H9 (cell line): ENCODE data around the gene FOXK1. TPM values are rescaled to one million over a fixed set of nuclear protein-coding genes. Genes with fewer than 3 reads are reported as not detected.

Experiments
- DNase-seq: peaks from one replicate; pipeline ENCODE4 v3.0.0-alpha.2; 2017
- H2AFZ ChIP-seq: one replicate; pipeline ENCODE4 v1.6.1; 2013; ENCODE audit warnings: mild to moderate bottlenecking, low read length, control low read depth, moderate library complexity
- H2AK5ac ChIP-seq: 2 replicates; pipeline ENCODE4 v1.6.1; 2013; ENCODE audit warnings: low read length, control low read depth, mixed read lengths; ENCODE audit not compliant: insufficient read length
- H2BK120ac ChIP-seq: one replicate; pipeline ENCODE4 v1.6.1; 2013; ENCODE audit warnings: low read depth, mild to moderate bottlenecking, low read length, control low read depth, inconsistent platforms; ENCODE audit not compliant: poor library complexity, severe bottlenecking
- H2BK12ac ChIP-seq: 2 replicates; pipeline ENCODE4 v1.6.1; 2013; ENCODE audit warnings: low read length, control low read depth, mixed read lengths, low read depth; ENCODE audit not compliant: insufficient read length
- H2BK15ac ChIP-seq: 2 replicates; pipeline ENCODE4 v1.6.1; 2013; ENCODE audit warnings: low read depth, low read length, control low read depth
- H2BK20ac ChIP-seq: one replicate; pipeline ENCODE4 v1.6.1; 2013; ENCODE audit warnings: low read depth, mild to moderate bottlenecking, low read length, control low read depth, inconsistent platforms; ENCODE audit not compliant: poor library complexity, severe bottlenecking
- H2BK5ac ChIP-seq: 2 replicates; pipeline ENCODE4 v1.6.1; 2013; ENCODE audit warnings: low read length, control low read depth, mixed read lengths; ENCODE audit not compliant: insufficient read length
- H3K14ac ChIP-seq: 2 replicates; pipeline ENCODE4 v1.6.1; 2013; ENCODE audit warnings: low read length, control low read depth; ENCODE audit not compliant: insufficient read depth
- H3K18ac ChIP-seq: 2 replicates; pipeline ENCODE4 v1.6.1; 2013; ENCODE audit warnings: low read depth, mild to moderate bottlenecking, mixed read lengths, low read length, control low read depth; ENCODE audit not compliant: insufficient read length
- H3K23ac ChIP-seq: 2 replicates; pipeline ENCODE4 v1.6.1; 2013; ENCODE audit warnings: low read length, control low read depth, mixed read lengths, low read depth; ENCODE audit not compliant: insufficient read length
- H3K23me2 ChIP-seq: 2 replicates; pipeline ENCODE4 v1.6.1; 2013; ENCODE audit warnings: low read depth, mild to moderate bottlenecking, mixed read lengths, low read length, control low read depth; ENCODE audit not compliant: insufficient read length, poor library complexity, severe bottlenecking
- H3K27ac ChIP-seq: 2 replicates; pipeline ENCODE4 v1.5.1; 2013; ENCODE audit warnings: low read length, control low read depth, mixed read lengths, low read depth; ENCODE audit not compliant: insufficient read length
- H3K27me3 ChIP-seq: 2 replicates; pipeline ENCODE4 v1.6.1; 2013; ENCODE audit warnings: low read length, control low read depth, inconsistent platforms; ENCODE audit not compliant: insufficient read depth
- H3K4ac ChIP-seq: 2 replicates; pipeline ENCODE4 v1.6.1; 2013; ENCODE audit warnings: low read depth, mild to moderate bottlenecking, control low read depth, inconsistent platforms, low read length, moderate library complexity
- H3K4me1 ChIP-seq: 2 replicates; pipeline ENCODE4 v1.6.1; 2013; ENCODE audit warnings: low read length, control low read depth, inconsistent platforms; ENCODE audit not compliant: insufficient read depth
- H3K4me2 ChIP-seq: 2 replicates; pipeline ENCODE4 v1.6.1; 2013; ENCODE audit warnings: low read length, control low read depth, mixed read lengths; ENCODE audit not compliant: insufficient read length, insufficient read depth
- H3K56ac ChIP-seq: 2 replicates; pipeline ENCODE4 v1.6.1; 2013; ENCODE audit warnings: low read depth, mild to moderate bottlenecking, mixed read lengths, low read length, control low read depth; ENCODE audit not compliant: insufficient read length
- H3K79me1 ChIP-seq: 2 replicates; pipeline ENCODE4 v1.6.1; 2013; ENCODE audit warnings: low read depth, mild to moderate bottlenecking, moderate library complexity, low read length, control low read depth, inconsistent platforms; ENCODE audit not compliant: insufficient read depth, poor library complexity, severe bottlenecking
- H3K79me2 ChIP-seq: 2 replicates; pipeline ENCODE4 v1.6.1; 2013; ENCODE audit warnings: low read length, control low read depth, inconsistent platforms; ENCODE audit not compliant: insufficient read depth
- H3K9ac ChIP-seq: 2 replicates; pipeline ENCODE4 v1.6.1; 2013; ENCODE audit warnings: low read length, control low read depth, mixed read lengths; ENCODE audit not compliant: insufficient read length; ENCODE audit errors: extremely low read depth
- H3K9me3 ChIP-seq: one replicate; pipeline ENCODE4 v1.6.1; 2013; ENCODE audit warnings: low read depth, low read length, inconsistent platforms; ENCODE audit not compliant: control insufficient read depth
- H3T11ph ChIP-seq: one replicate; pipeline ENCODE4 v1.6.1; 2013; ENCODE audit warnings: mild to moderate bottlenecking, low read length, control low read depth, inconsistent platforms
- H4K20me1 ChIP-seq: one replicate; pipeline ENCODE4 v1.6.1; 2013; ENCODE audit not compliant: control insufficient read depth, insufficient read length, insufficient read depth
- H4K5ac ChIP-seq: 2 replicates; pipeline ENCODE4 v1.6.1; 2013; ENCODE audit warnings: low read depth, mild to moderate bottlenecking, mixed read lengths, low read length, control low read depth; ENCODE audit not compliant: insufficient read length
- H4K8ac ChIP-seq: replicated peaks from 2 replicates; pipeline ENCODE4 v1.6.1; 2013; ENCODE audit warnings: low read length, control low read depth, mixed read lengths, low read depth; ENCODE audit not compliant: insufficient read length
- H4K91ac ChIP-seq: 2 replicates; pipeline ENCODE4 v1.6.1; 2013; ENCODE audit warnings: low read depth, mild to moderate bottlenecking, moderate library complexity, mixed read lengths, low read length, control low read depth; ENCODE audit not compliant: insufficient read length
- H3K27ac Mint-ChIP-seq, 3 experiments: 2 replicates in 2 of 3; 3 replicates in 1 of 3; pipeline ENCODE4 v1.8.0; 2020 to 2021; ENCODE audit warnings: mixed read lengths in 3 of 3, mild to moderate bottlenecking in 1 of 3, moderate library complexity in 1 of 3
- H3K27me3 Mint-ChIP-seq: 2 replicates; pipeline ENCODE4 v1.8.0; 2021; ENCODE audit warnings: low read depth, mild to moderate bottlenecking, moderate library complexity, mixed read lengths
- H3K36me3 Mint-ChIP-seq, 3 experiments: 2 replicates in 2 of 3; 3 replicates in 1 of 3; pipeline ENCODE4 v1.8.0; 2020 to 2021; ENCODE audit warnings: low read depth in 3 of 3, mixed read lengths in 3 of 3; ENCODE audit not compliant: insufficient read depth in 1 of 3
- H3K4me1 Mint-ChIP-seq, 2 experiments: 2 replicates each; pipeline ENCODE4 v1.8.0; 2020; ENCODE audit warnings: mixed read lengths in 2 of 2
- H3K4me3 Mint-ChIP-seq, 2 experiments: 2 replicates in 1 of 2; 3 replicates in 1 of 2; pipeline ENCODE4 v1.8.0; 2020 to 2021; ENCODE audit warnings: mild to moderate bottlenecking in 2 of 2, mixed read lengths in 2 of 2, moderate library complexity in 1 of 2
- H3K9me3 Mint-ChIP-seq, 2 experiments: 2 replicates in 1 of 2; 3 replicates in 1 of 2; pipeline ENCODE4 v1.8.0; 2020; ENCODE audit warnings: mild to moderate bottlenecking in 2 of 2, mixed read lengths in 2 of 2, moderate library complexity in 1 of 2
- WGBS: extraction: QIAGEN DNeasy Blood & Tissue Kit; methylation state at CpG from one replicate; pipeline ENCODE4 v1.1.7; 2013; ENCODE audit warnings: missing lambda C conversion rate, low lambda C conversion rate, mixed read lengths; ENCODE audit not compliant: insufficient read length; ENCODE audit errors: extremely low coverage; 5-methylcytosine and 5-hydroxymethylcytosine counted together
- total RNA-seq: library from RNA; stranded (reverse); gene quantifications from 2 replicates; pipeline ENCODE4 v1.2.1, GENCODE V29; 2021
- TF ChIP-seq, protein P1 (sequence below): fragments of 200-600 bp; sonication (generic); conservative IDR thresholded peaks from 3 replicates; pipeline ENCODE4 v1.8.0; 2021; ENCODE audit warnings: antibody characterized with exemption, mild to moderate bottlenecking

FOXK1 gene
- total RNA-seq, 1 experiment from 2014 or later = 14.4 TPM

DNA sequence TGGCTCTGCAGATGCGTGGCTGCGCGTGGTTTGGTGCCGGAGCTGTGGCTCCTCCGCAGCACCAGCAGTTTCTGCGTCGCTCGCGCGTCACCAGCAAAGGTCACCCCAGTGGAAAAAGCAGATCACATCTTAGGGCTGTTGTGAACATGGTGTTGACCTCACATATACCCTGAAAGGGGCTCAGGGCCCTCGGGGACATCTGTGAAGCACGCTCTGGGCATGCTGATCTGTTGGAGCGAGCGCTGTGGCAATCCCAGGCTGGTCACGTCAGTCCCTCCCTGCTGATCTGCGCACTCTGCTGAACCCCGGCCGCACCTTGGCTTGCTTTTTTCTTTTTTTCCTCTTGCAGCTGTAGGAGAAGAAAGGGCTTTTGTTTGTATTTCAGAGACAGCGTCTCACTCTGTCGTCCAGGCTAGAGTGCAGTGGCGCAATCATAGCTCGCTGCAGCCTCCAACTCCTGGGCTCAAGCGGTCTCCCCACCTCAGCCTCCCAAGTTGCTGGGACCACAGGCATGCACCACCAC, 60.0 kb downstream of the FOXK1 start:
- no peak overlapping the region for H2BK5ac ChIP-seq
- no CpG with 5 or more reads among the region's 23 CpGs for WGBS
- no peak overlapping the region for H3K4me3 Mint-ChIP-seq

More for the DNA sequence above, 60.0 kb downstream of the FOXK1 start:
- Histone ChIP-seq H3K14ac (no peak overlapping the region), H3K23ac (no peak overlapping the region), H3K18ac (no peak overlapping the region), H2BK15ac (no peak overlapping the region), H2BK120ac (no peak overlapping the region), H2BK20ac (no peak overlapping the region), H3K27ac (no peak overlapping the region), H4K5ac (no peak overlapping the region), H3K9ac (no peak overlapping the region), H4K20me1 (no peaks in the 10 kb centered on the region), H3T11ph (no peak overlapping the region), H2AFZ (no peak overlapping the region), H4K91ac (no peak overlapping the region), H3K56ac (no peak overlapping the region), H3K4me2 (no peak overlapping the region), H2BK12ac (no peak overlapping the region), H3K79me2 (no peaks in the 10 kb centered on the region), H4K8ac (no peak overlapping the region), H3K79me1 (no peaks in the 10 kb centered on the region), H3K27me3 (peaks cover 5% of the 10 kb centered on the region; the same call in 1 of the 2 replicates), H2AK5ac (no peak overlapping the region), H3K4me1 (no peaks in the 10 kb centered on the region; the same call in 1 of the 2 replicates), H3K4ac (no peak overlapping the region), H3K23me2 (peaks cover 9% of the 10 kb centered on the region), H3K9me3 (no peaks in the 10 kb centered on the region)
- no peak overlapping the region for H3K27ac Mint-ChIP-seq
- H3K9me3 Mint-ChIP-seq = no peaks in the 10 kb centered on the region; a peak in 1 of 5 replicates
- TF ChIP-seq, protein P1, sequence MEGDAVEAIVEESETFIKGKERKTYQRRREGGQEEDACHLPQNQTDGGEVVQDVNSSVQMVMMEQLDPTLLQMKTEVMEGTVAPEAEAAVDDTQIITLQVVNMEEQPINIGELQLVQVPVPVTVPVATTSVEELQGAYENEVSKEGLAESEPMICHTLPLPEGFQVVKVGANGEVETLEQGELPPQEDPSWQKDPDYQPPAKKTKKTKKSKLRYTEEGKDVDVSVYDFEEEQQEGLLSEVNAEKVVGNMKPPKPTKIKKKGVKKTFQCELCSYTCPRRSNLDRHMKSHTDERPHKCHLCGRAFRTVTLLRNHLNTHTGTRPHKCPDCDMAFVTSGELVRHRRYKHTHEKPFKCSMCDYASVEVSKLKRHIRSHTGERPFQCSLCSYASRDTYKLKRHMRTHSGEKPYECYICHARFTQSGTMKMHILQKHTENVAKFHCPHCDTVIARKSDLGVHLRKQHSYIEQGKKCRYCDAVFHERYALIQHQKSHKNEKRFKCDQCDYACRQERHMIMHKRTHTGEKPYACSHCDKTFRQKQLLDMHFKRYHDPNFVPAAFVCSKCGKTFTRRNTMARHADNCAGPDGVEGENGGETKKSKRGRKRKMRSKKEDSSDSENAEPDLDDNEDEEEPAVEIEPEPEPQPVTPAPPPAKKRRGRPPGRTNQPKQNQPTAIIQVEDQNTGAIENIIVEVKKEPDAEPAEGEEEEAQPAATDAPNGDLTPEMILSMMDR = no peak
- peaks cover 16 to 28% (median 27%) of the 10 kb centered on the region in 3 experiments for H3K36me3 Mint-ChIP-seq
- H3K4me1 Mint-ChIP-seq = peaks cover 27 to 32% of the 10 kb centered on the region in 2 experiments
- no peak for DNase-seq
- peaks cover 79% of the 10 kb centered on the region for H3K27me3 Mint-ChIP-seq
